ENCODE measurements around the gene HOXC4. TPM values are rescaled to one million over a fixed set of nuclear protein-coding genes. Genes with fewer than 3 reads are reported as not detected.

The HOXC4 gene
- total and polyA plus RNA-seq, 2 of the 8 experiments (the other 6 are each of a cell fraction or from before 2014, with no cell fraction given): not detected

- TF ChIP-seq SIN3A (conservative IDR thresholded peaks at IDR 0.05 in 1 of 2, IDR thresholded peaks at IDR 0.05 in 1 of 2; ENCODE audit: low read depth in 1 of 2, low read length in 2 of 2): 0 out of 4 replicates have a peak, but pooled peaks of 1 of the 2 experiments have one; percentile 46
- peak; percentile 57; the same call in 1 of the 2 replicates for TF ChIP-seq USF2 (IDR thresholded peaks at IDR 0.05; ENCODE audit: low read length)
- peak; percentile 33; the same call in 1 of the 2 replicates for TF ChIP-seq CEBPB (IDR thresholded peaks at IDR 0.05; ENCODE audit: low read depth, low read length)
- TF ChIP-seq ATF2 (IDR thresholded peaks at IDR 0.05; ENCODE audit: low read length): no peak
- TF ChIP-seq MAFK (IDR thresholded peaks at IDR 0.05; ENCODE audit: low read depth, low read length): no peak
- TF ChIP-seq SIRT6 (IDR thresholded peaks at IDR 0.05; ENCODE audit: low read length): no peak
- TF ChIP-seq TCF12 (IDR thresholded peaks at IDR 0.05; ENCODE audit: low read depth, low read length): 0 out of 2 replicates have a peak, but pooled peaks have one; percentile 58
- no peak for TF ChIP-seq CBX8 (IDR thresholded peaks at IDR 0.05; ENCODE audit: borderline replicate concordance, low read depth, low read length)
- no peak for TF ChIP-seq RNF2 (IDR thresholded peaks at IDR 0.05; ENCODE audit: borderline replicate concordance, low read depth, low read length, missing control alignments, poor library complexity, severe bottlenecking)
- TF ChIP-seq SP1 (IDR thresholded peaks at IDR 0.05; ENCODE audit: low read depth, low read length): peak; percentile 70
- no peak for TF ChIP-seq NRF1 (IDR thresholded peaks at IDR 0.05; ENCODE audit: low read depth, low read length)
- peak; percentile 67; the same call in 1 of the 2 replicates for TF ChIP-seq KDM1A (IDR thresholded peaks at IDR 0.05; ENCODE audit: borderline replicate concordance, low read length)
- no peak for TF ChIP-seq TBP (IDR thresholded peaks at IDR 0.05; ENCODE audit: low read depth, low read length)
Observed at GRCh38 chr12:54032627-54033100, 21.0 kb upstream of the HOXC4 start, which contains the start of gene HOXC5 (continued).

All from H1 (cell line).